ENCODE measurements around the gene NDE1.

Gene NDE1

DNA sequence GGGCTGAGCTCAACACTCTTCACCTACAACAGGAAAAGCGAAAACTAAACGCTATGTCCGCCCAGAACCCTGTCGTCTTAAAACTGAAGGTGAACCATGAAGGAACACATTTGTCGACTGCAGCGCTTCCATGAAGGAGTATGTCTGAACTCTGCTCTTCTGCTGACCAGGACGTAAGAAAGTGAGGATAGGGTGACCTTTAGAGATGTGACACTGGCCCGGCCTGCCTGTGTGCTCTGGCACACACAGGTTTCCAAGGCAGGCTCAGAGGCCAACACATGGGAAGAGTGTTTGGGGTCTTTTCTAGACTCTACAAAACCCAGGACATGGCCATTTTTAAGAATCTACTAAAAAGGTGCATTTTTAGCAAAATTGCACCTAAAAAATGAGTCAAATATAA lies 28.2 kb upstream of the NDE1 start:
- H3K4me3 ChIP-seq (ENCODE audit: low read depth in 1 of 2, low read length in 2 of 2), result no peak overlapping the region
- H3K4me1 ChIP-seq (ENCODE audit: control insufficient read depth in 1 of 2, insufficient read depth in 2 of 2, low read length in 2 of 2), result no peaks in the 10 kb centered on the region
- no peaks in the 10 kb centered on the region for H3K27me3 ChIP-seq (ENCODE audit: low read depth, low read length)
- H3K36me3 ChIP-seq (ENCODE audit: control insufficient read depth in 1 of 2, insufficient read depth in 2 of 2, low read length in 2 of 2), result peaks cover 56 to 79% of the 10 kb centered on the region in 2 donors
- no peaks in the 10 kb centered on the region for H3K9me3 ChIP-seq (ENCODE audit: control insufficient read depth in 1 of 2, low read length in 2 of 2)
- no peak overlapping the region for H3K27ac ChIP-seq (ENCODE audit: low read length)

DNA sequence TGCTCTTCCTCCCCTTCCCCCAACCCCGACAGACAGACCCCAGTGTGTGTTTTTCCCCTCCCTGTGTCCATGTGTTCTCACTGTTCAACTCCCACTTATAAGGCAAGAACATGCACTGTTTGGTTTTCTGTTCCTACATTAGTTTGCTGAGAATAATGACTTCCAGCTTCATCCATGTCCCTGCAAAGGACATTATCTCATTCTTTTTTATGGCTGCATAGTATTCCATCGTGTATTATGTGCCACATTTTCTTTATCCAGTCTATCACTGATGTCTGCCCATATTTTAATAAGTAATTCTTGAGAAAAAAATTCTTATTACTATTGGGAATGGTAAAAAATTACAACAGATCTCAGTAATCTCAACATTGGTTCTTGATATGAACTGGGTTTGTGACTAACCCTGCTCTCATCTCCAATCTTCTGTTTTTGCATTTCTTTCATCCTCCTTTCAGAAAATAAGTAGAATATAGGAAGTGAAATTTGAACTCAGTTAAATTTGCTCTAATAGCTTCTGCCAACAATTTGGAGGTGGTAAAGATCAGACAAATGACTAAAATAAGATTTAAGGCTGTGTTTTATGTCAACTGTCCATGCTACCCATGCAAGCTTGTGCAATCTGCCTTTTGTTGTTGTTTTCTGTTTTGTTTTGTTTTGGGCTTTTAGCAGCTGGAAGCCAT lies 18.2 kb upstream of the NDE1 start:
- H3K4me3 ChIP-seq (ENCODE audit: low read depth in 1 of 2, low read length in 2 of 2), result no peak overlapping the region
- H3K27ac ChIP-seq (ENCODE audit: low read length), result no peak overlapping the region
- peaks cover 58 to 73% of the 10 kb centered on the region in 2 donors for H3K36me3 ChIP-seq (ENCODE audit: control insufficient read depth in 1 of 2, insufficient read depth in 2 of 2, low read length in 2 of 2)
- H3K9me3 ChIP-seq (ENCODE audit: control insufficient read depth in 1 of 2, low read length in 2 of 2), result no peaks in the 10 kb centered on the region
- no peaks in the 10 kb centered on the region for H3K27me3 ChIP-seq (ENCODE audit: low read depth, low read length)
- H3K4me1 ChIP-seq (ENCODE audit: control insufficient read depth in 1 of 2, insufficient read depth in 2 of 2, low read length in 2 of 2), result no peaks in the 10 kb centered on the region

DNA sequence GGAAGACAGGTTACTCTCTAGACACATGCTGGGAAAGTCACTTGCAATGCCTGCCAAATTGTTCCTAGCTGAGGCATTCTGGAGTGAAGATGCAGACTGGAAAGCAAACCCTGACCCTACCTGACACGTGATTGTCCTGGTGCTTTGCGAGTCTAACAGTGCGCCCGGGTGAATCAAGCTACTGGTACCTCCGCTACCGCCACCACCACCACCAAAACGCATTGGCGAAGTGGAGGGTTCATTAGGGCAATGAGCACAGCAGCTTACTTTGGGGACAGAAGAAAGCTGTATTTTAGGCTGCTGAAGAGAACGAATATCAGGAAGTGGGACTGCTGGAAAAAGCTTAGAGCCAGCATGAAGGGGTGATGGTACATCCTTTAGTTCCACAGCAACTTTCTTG lies 14.1 kb upstream of the NDE1 start:
- no peaks in the 10 kb centered on the region for H3K9me3 ChIP-seq (ENCODE audit: control insufficient read depth in 1 of 2, low read length in 2 of 2)
- H3K4me1 ChIP-seq (ENCODE audit: control insufficient read depth in 1 of 2, insufficient read depth in 2 of 2, low read length in 2 of 2), result peaks cover 0 to 10% of the 10 kb centered on the region in 2 donors
- H3K27ac ChIP-seq (ENCODE audit: low read length), result no peak overlapping the region
- no peak overlapping the region for H3K4me3 ChIP-seq (ENCODE audit: low read depth in 1 of 2, low read length in 2 of 2)
- H3K36me3 ChIP-seq (ENCODE audit: control insufficient read depth in 1 of 2, insufficient read depth in 2 of 2, low read length in 2 of 2), result peaks cover 51 to 72% of the 10 kb centered on the region in 2 donors
- H3K27me3 ChIP-seq (ENCODE audit: low read depth, low read length), result no peaks in the 10 kb centered on the region

- Histone ChIP-seq H3K27me3 (ENCODE audit: low read depth, low read length) (no peaks in the 10 kb centered on the region), H3K9me3 (ENCODE audit: control insufficient read depth in 1 of 2, low read length in 2 of 2) (no peaks in the 10 kb centered on the region), H3K36me3 (ENCODE audit: control insufficient read depth in 1 of 2, insufficient read depth in 2 of 2, low read length in 2 of 2) (peaks cover 51 to 69% of the 10 kb centered on the region in 2 donors), H3K4me1 (ENCODE audit: control insufficient read depth in 1 of 2, insufficient read depth in 2 of 2, low read length in 2 of 2) (peaks cover 2 to 15% of the 10 kb centered on the region in 2 donors), H3K4me3 (ENCODE audit: low read depth in 1 of 2, low read length in 2 of 2) (no peak overlapping the region), H3K27ac (ENCODE audit: low read length) (no peak overlapping the region)
Measured at GRCh38 chr16:15636392-15636873, 13.6 kb upstream of the NDE1 start.

DNA sequence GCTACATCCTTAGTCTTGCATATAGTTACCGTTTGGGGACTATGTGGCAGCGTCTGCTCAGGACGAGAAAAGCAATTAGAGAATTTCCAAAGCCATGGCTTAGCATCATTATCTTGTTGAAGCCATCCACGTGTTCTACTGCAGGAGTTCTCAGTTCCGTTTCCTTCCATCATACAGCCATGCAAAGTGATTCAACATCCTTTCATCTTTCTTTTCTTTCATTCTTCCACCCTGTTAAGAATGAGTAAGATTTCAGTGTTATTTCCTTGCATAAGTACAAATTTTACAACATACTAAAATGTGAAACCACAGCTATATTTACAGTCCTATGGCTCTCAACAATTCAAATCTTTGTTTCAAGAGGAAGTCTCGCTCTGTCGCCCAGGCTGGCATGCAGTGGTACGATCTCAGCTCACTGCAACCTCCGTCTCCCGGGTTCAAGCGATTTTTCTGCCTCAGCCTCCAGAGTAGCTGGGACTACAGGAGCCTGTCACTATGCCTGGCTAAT lies 10.9 kb upstream of the NDE1 start:
- Histone ChIP-seq H3K4me3 (ENCODE audit: low read depth in 1 of 2, low read length in 2 of 2) (no peak overlapping the region), H3K9me3 (ENCODE audit: control insufficient read depth in 1 of 2, low read length in 2 of 2) (no peaks in the 10 kb centered on the region), H3K4me1 (ENCODE audit: control insufficient read depth in 1 of 2, insufficient read depth in 2 of 2, low read length in 2 of 2) (peaks cover 7 to 26% of the 10 kb centered on the region in 2 donors), H3K27ac (ENCODE audit: low read length) (no peak overlapping the region), H3K36me3 (ENCODE audit: control insufficient read depth in 1 of 2, insufficient read depth in 2 of 2, low read length in 2 of 2) (peaks cover 38 to 50% of the 10 kb centered on the region in 2 donors), H3K27me3 (ENCODE audit: low read depth, low read length) (no peaks in the 10 kb centered on the region)

GRCh38 chr16:15640966-15641365 lies 9.1 kb upstream of the NDE1 start:
- Histone ChIP-seq H3K27me3 (ENCODE audit: low read depth, low read length) (no peaks in the 10 kb centered on the region), H3K36me3 (ENCODE audit: control insufficient read depth in 1 of 2, insufficient read depth in 2 of 2, low read length in 2 of 2) (peaks cover 20 to 33% of the 10 kb centered on the region in 2 donors), H3K9me3 (ENCODE audit: control insufficient read depth in 1 of 2, low read length in 2 of 2) (no peaks in the 10 kb centered on the region), H3K27ac (ENCODE audit: low read length) (peak overlapping the region; percentile 64), H3K4me3 (ENCODE audit: low read depth in 1 of 2, low read length in 2 of 2) (no peak overlapping the region), H3K4me1 (ENCODE audit: control insufficient read depth in 1 of 2, insufficient read depth in 2 of 2, low read length in 2 of 2) (peaks cover 7 to 28% of the 10 kb centered on the region in 2 donors)

DNA sequence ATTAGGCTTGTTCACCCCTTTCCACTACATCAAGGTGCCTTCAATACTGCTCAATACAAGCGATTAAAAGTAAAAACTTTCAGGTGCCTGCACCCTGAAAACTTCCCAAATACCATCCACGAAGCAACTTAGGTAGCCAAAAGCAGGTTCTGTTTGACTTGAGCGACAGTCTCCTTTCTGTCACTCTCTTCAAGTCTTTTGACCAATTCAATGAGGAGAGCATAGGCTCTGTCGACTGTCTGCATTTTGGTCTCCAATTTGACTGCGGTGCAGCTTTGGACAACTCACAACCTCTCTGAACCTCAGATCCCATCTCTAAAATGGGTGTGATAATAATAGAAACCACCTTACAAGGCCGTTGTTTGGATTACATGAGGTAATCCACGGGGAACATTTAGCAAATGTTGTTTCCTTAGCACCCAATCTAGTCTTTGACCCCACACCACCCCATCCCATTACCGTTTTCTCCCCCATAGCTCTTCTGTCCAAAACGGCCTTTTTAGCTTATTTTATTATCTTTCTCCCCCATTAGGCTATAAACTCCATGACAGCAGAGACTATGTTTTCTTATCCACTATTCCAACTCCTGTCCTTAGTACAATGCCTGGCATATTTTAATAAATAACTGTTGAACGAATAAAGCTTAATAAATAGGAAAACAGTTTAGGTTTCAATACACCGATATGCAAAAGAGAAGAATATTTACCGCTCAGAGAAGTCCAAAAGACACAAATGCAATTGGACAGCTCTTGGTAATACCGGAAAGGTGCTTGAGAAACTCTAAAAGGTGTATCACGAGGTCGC lies 8.1 kb upstream of the NDE1 start:
- no peaks in the 10 kb centered on the region for H3K27me3 ChIP-seq (ENCODE audit: low read depth, low read length)
- H3K27ac ChIP-seq (ENCODE audit: low read length), result peak overlapping the region; percentile 64
- peaks cover 7 to 28% of the 10 kb centered on the region in 2 donors for H3K4me1 ChIP-seq (ENCODE audit: control insufficient read depth in 1 of 2, insufficient read depth in 2 of 2, low read length in 2 of 2)
- H3K4me3 ChIP-seq (ENCODE audit: low read depth in 1 of 2, low read length in 2 of 2), result peak overlapping the region; percentile 79 to 97
- peaks cover 10 to 23% of the 10 kb centered on the region in 2 donors for H3K36me3 ChIP-seq (ENCODE audit: control insufficient read depth in 1 of 2, insufficient read depth in 2 of 2, low read length in 2 of 2)
- no peaks in the 10 kb centered on the region for H3K9me3 ChIP-seq (ENCODE audit: control insufficient read depth in 1 of 2, low read length in 2 of 2)

GRCh38 chr16:15642557-15643047 lies 7.4 kb upstream of the NDE1 start:
- Histone ChIP-seq H3K36me3 (ENCODE audit: control insufficient read depth in 1 of 2, insufficient read depth in 2 of 2, low read length in 2 of 2) (peaks cover 7 to 17% of the 10 kb centered on the region in 2 donors), H3K4me1 (ENCODE audit: control insufficient read depth in 1 of 2, insufficient read depth in 2 of 2, low read length in 2 of 2) (peaks cover 7 to 28% of the 10 kb centered on the region in 2 donors), H3K27ac (ENCODE audit: low read length) (peak overlapping the region; percentile 64), H3K4me3 (ENCODE audit: low read depth in 1 of 2, low read length in 2 of 2) (peak overlapping the region; percentile 79 to 97), H3K9me3 (ENCODE audit: control insufficient read depth in 1 of 2, low read length in 2 of 2) (no peaks in the 10 kb centered on the region), H3K27me3 (ENCODE audit: low read depth, low read length) (no peaks in the 10 kb centered on the region)

DNA sequence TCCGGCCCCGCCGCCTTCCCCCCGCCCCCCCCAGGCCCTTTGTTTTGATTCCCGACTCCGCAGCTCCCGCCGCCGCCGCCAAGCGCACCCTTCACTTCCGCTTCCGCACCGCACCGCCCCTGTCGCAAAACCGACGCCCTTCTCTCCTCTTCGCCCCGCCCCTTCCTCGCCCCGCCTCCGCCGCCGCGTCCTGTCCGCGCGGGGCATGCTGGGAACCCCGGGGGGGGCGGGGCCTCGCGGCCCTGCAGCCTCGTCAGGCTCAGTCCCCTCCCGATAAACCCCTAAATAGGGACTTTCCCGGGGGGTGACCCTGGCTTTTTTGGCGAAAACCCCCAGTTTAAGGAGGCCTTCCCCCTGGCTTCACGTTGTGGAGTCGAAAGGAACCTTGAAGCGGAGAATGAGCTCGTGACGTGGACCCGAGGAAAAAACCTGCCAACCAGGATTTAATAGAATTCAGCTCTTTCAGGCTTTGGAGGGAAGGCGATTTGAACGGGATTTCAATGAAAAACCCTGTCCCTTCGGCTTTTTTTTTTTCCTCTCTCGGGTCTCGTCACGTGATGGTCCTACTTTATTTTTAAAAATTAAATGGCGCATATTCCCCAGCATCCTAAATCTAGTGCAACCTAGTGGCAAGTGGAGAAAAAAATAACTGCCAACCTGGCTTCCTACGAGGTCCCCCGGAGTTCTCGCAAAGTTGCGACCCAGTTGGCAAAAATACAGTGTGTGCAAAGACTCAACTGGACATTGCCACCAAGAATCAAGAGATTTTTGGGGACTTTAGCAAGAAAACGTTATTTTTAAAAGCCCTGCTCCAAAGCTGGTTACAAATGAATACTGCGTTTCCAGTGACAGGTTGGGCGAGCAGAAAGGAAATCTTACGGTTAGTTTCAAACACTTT lies 6.7 kb upstream of the NDE1 start, which contains the start of gene MARF1:
Gene MARF1 (minus strand): TSS at position 107 of the 898 bp plus-strand sequence. CDS start 3,921 bp downstream, outside the sequence.
- peaks cover 7 to 28% of the 10 kb centered on the region in 2 donors for H3K4me1 ChIP-seq (ENCODE audit: control insufficient read depth in 1 of 2, insufficient read depth in 2 of 2, low read length in 2 of 2)
- H3K27me3 ChIP-seq (ENCODE audit: low read depth, low read length), result no peaks in the 10 kb centered on the region
- peak within 1 kb of the TSS; percentile 99 for H3K27ac ChIP-seq (ENCODE audit: low read length)
- peaks cover 7 to 10% of the 10 kb centered on the region in 2 donors for H3K36me3 ChIP-seq (ENCODE audit: control insufficient read depth in 1 of 2, insufficient read depth in 2 of 2, low read length in 2 of 2)
- H3K4me3 ChIP-seq (ENCODE audit: low read depth in 1 of 2, low read length in 2 of 2), result peak within 1 kb of the TSS; percentile 90 to 97
- H3K9me3 ChIP-seq (ENCODE audit: control insufficient read depth in 1 of 2, low read length in 2 of 2), result no peaks in the 10 kb centered on the region

- Histone ChIP-seq H3K9me3 (ENCODE audit: control insufficient read depth in 1 of 2, low read length in 2 of 2) (no peaks in the 10 kb centered on the region), H3K27ac (ENCODE audit: low read length) (peak overlapping the region; percentile 99), H3K27me3 (ENCODE audit: low read depth, low read length) (no peaks in the 10 kb centered on the region), H3K36me3 (ENCODE audit: control insufficient read depth in 1 of 2, insufficient read depth in 2 of 2, low read length in 2 of 2) (peaks cover 2 to 4% of the 10 kb centered on the region in 2 donors), H3K4me3 (ENCODE audit: low read depth in 1 of 2, low read length in 2 of 2) (peak overlapping the region; percentile 90 to 97), H3K4me1 (ENCODE audit: control insufficient read depth in 1 of 2, insufficient read depth in 2 of 2, low read length in 2 of 2) (peaks cover 7 to 28% of the 10 kb centered on the region in 2 donors)
Measured at GRCh38 chr16:15643946-15644250, 6.1 kb upstream of the NDE1 start.
